Measurements from ENCODE around the gene CDK2. TPM values are rescaled to one million over a fixed set of nuclear protein-coding genes. Genes with fewer than 3 reads are reported as not detected.
"Not testable (repeated sequence)": the region's sequence is repeated elsewhere in the genome, so short reads cannot be mapped to it uniquely, and the experiment has no call there.

The CDK2 gene
- total and polyA plus RNA-seq, 12 donors, result 5.1 to 18.4 (median 8.4) TPM

DNA sequence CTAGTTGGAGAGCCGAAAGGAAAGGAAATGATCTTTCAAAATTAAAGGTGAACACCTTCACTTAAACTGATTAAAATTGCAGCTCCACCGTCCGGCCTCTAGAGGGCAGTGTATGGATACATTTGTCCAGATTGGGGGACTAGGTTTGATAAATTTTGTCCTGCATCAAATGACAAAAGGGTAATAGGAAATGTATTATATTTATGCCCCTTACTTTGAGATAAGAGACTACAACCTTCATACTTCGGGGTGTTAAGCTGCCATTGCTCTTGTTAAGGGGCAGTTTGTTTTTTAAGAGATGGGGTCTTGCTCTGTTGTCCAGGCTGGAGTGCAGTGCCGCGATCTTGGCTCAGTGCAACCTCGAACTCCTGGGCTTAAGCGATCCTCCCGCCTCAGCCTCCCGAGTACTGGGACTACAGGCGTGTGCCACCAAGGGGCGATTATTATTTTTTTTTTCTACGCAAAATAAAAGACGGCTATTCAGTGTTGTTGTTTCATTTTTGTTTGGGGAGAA is 29.6 kb downstream of the CDK2 start:
- TF ChIP-seq, protein P1, sequence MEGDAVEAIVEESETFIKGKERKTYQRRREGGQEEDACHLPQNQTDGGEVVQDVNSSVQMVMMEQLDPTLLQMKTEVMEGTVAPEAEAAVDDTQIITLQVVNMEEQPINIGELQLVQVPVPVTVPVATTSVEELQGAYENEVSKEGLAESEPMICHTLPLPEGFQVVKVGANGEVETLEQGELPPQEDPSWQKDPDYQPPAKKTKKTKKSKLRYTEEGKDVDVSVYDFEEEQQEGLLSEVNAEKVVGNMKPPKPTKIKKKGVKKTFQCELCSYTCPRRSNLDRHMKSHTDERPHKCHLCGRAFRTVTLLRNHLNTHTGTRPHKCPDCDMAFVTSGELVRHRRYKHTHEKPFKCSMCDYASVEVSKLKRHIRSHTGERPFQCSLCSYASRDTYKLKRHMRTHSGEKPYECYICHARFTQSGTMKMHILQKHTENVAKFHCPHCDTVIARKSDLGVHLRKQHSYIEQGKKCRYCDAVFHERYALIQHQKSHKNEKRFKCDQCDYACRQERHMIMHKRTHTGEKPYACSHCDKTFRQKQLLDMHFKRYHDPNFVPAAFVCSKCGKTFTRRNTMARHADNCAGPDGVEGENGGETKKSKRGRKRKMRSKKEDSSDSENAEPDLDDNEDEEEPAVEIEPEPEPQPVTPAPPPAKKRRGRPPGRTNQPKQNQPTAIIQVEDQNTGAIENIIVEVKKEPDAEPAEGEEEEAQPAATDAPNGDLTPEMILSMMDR (IDR thresholded peaks at IDR 0.05), result peak; percentile 80 to 87 (median 82)
- H3K4me1 ChIP-seq, result peaks cover 5 to 22% (median 11%) of the 10 kb centered on the region in 9 donors
- no peaks in the 10 kb centered on the region for H3K9me3 ChIP-seq
- peak; percentile 8 to 72 (median 42) for ATAC-seq
- peak in 1 of 2 donors; percentile 56 for DNase-seq
- H3K4me3 ChIP-seq, result peak overlapping the region; percentile 19 to 79 (median 66)
- H3K36me3 ChIP-seq, result peaks cover 0 to 59% (median 39%) of the 10 kb centered on the region in 9 donors
- peak overlapping the region in 9 of 10 donors; percentile 62 to 93 (median 83) for H3K27ac ChIP-seq
- 25 to 28% methylated on average over 14 of the region's 14 CpGs for WGBS, 2 donors
- intact Hi-C loops (cut with DNase I), result loop anchor here in 4 of 10 donors (1.0 to 10.0 kb wide), 5 partner anchors 45 to 121 kb away; partner anchors contain the start of genes RPS26 (in 4 of the 4), PA2G4 (in 1 of the 4), RPL41 (in 1 of the 4) and ZC3H10 (in 1 of the 4)
- no peaks in the 10 kb centered on the region for H3K27me3 ChIP-seq

DNA sequence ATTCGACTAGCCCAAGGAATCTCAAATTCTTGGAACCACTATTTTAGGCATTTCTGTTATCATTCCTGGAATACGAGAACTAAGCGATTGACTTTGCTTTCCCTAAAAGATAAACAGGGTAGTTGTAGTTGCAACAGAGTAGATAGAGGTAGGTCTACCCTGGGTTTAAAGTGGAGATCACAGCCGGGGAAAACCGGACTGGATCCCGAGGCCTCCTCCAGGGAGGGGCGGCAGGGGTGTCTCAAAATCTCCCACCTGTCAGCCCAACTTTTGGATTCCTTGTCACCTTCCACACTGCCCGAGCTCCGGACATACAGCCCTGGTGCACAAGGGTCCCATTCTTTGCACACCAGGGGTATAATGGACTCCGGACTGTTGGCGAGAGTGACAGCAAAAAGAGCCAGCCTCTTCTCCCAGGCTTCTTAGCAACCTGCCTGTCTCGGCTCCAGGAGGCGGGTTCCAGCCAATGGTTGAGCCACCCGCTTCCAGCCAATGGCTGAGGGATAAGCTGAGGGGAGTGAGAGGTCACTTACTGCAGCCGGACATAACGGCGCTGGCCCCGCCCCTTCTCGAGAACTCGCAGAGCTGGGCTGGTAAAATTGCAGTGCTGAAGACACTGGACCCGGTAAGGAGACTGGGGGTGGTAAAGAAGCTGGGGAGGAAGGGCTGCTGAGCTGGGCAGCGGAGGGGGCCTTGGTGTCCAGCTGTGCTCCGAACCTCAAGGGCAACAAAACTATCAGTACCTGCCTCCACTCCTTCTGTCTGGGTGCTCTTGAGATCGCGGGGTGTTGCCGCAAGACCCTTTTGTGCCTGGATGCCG is 30.3 kb downstream of the CDK2 start, which contains the start of gene SUOX:
SUOX (plus strand) TSS at position 562 of the 820 bp plus-strand sequence. CDS start 4,946 bp downstream, outside the sequence.
- whole genome bisulfite sequencing, 2 donors, result 1% methylated on average over 27 of the region's 27 CpGs

DNA sequence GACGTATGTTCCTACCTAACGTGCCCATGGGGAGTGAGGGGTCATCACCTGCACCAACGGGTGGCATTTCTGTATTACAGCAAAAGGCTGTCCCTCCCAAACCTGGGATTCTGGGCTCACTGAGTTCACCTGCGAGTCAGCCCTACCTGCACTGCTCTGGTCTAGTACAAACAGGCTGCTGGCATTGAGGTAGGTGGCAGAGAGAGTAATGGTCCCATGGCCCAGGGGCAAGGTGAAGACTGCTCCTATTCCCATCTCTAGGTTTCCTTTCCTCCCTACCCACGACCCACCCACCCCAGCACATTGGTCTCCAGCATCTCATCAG is 30.9 kb downstream of the CDK2 start:
- TF ChIP-seq, protein P1 (IDR thresholded peaks at IDR 0.05), result no peak
- ATAC-seq (peak in 4 of 8 donors; percentile 2 to 24 (median 6)), DNase-seq (no peak)
- no peaks in the 10 kb centered on the region for H3K9me3 ChIP-seq
- peaks cover 5 to 22% (median 11%) of the 10 kb centered on the region in 9 donors for H3K4me1 ChIP-seq
- H3K27me3 ChIP-seq, result no peaks in the 10 kb centered on the region
- intact Hi-C loops (cut with DNase I), result loop anchor here in 4 of 10 donors (1.0 to 10.0 kb wide), 5 partner anchors 43 to 120 kb away; partner anchors contain the start of genes RPS26 (in 4 of the 4), PA2G4 (in 1 of the 4), RPL41 (in 1 of the 4) and ZC3H10 (in 1 of the 4)
- peak overlapping the region in 9 of 10 donors; percentile 62 to 93 (median 83) for H3K27ac ChIP-seq
- WGBS, 2 donors, result 1 to 5% methylated on average over 5 of the region's 5 CpGs
- H3K36me3 ChIP-seq, result peaks cover 0 to 58% (median 30%) of the 10 kb centered on the region in 9 donors
- peak overlapping the region; percentile 19 to 79 (median 66) for H3K4me3 ChIP-seq

More for the DNA sequence above, 30.3 kb downstream of the CDK2 start, which contains the start of gene SUOX:
- H3K4me1 ChIP-seq, result peaks cover 5 to 22% (median 11%) of the 10 kb centered on the region in 9 donors
- intact Hi-C loops (cut with DNase I), result loop anchor here in 5 of 10 donors (1.0 to 10.0 kb wide), 5 partner anchors 44 to 120 kb away; partner anchors contain the start of genes RPS26 (in 5 of the 5), PA2G4 (in 1 of the 5), RPL41 (in 1 of the 5) and ZC3H10 (in 1 of the 5)
- H3K36me3 ChIP-seq, result peaks cover 0 to 58% (median 33%) of the 10 kb centered on the region in 9 donors
- peak within 1 kb of the TSS in 9 of 10 donors; percentile 62 to 93 (median 83) for H3K27ac ChIP-seq
- ATAC-seq, result peak; percentile 98 to 100 (median 99)
- peak within 1 kb of the TSS; percentile 19 to 79 (median 66) for H3K4me3 ChIP-seq
- DNase-seq, result peak; percentile 94 to 97
- no peaks in the 10 kb centered on the region for H3K9me3 ChIP-seq
- TF ChIP-seq, protein P1 (IDR thresholded peaks at IDR 0.05), result no peak
- H3K27me3 ChIP-seq, result no peaks in the 10 kb centered on the region

DNA sequence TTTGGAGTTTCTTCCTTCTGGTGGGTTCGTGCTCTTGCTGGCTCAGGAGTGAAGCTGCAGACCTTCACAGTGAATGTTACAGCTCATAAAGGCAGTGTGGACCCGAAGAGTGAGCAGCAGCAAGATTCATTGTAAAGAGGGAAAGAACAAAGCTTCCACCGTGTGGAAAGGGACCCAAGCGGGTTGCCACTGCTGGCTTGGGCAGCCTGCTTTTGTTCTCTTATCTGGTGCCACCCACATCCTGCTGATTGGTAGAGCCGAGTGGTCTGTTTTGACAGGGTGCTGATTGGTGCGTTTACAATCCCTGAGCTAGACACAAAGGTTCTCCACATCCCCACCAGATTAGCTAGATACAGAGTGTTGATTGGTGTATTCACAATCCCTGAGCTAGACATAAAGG is 32.9 kb downstream of the CDK2 start:
- H3K27ac ChIP-seq, H3K9me3 ChIP-seq, ATAC-seq, H3K4me3 ChIP-seq, H3K27me3 ChIP-seq, DNase-seq: not testable (repeated sequence)
- H3K36me3 ChIP-seq, result peaks cover 0 to 58% (median 23%) of the 10 kb centered on the region in 9 donors
- intact Hi-C loops (cut with DNase I), result loop anchor here in 4 of 10 donors (2.0 to 10.0 kb wide), 4 partner anchors 33 to 118 kb away; partner anchors contain the start of genes RPS26 (in 2 of the 4), PA2G4 (in 1 of the 4), RPL41 (in 1 of the 4) and ZC3H10 (in 1 of the 4)
- H3K4me1 ChIP-seq, result peaks cover 5 to 22% (median 11%) of the 10 kb centered on the region in 9 donors
- WGBS, 2 donors, result 58 to 74% methylated on average over 5 to 6 of the region's 6 CpGs

DNA sequence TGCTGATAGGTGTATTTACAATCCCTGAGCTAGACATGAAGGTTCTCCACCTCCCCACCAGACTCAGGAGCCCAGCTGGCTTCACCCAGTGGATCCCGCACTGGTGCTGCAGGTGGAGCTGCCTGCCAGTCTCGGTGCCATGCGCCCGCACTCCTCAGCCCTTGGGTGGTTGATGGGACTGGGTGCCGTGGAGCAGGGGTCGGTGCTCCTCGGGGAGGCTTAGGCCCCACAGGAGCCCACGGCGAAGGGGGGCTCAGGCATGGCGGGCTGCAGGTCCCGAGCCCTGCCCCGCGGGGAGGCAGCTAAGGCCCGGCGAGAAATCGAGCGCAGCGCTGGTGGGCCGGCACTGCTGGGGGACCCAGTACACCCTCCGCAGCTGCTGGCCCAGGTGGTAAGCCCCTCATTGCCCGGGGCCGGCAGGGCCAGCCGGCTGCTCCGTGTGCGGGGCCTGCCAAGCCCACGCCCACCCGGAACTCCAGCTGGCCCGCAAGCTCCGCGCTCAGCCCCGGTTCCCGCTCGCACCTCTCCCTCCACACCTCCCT is 33.4 kb downstream of the CDK2 start:
- peaks cover 5 to 22% (median 11%) of the 10 kb centered on the region in 9 donors for H3K4me1 ChIP-seq
- not testable (repeated sequence) for H3K27me3 ChIP-seq, DNase-seq, H3K9me3 ChIP-seq, H3K27ac ChIP-seq, ATAC-seq, H3K4me3 ChIP-seq
- H3K36me3 ChIP-seq, result peaks cover 0 to 58% (median 17%) of the 10 kb centered on the region in 9 donors
- WGBS, 2 donors, result 97 to 98% methylated on average over 28 to 33 of the region's 33 CpGs
- intact Hi-C loops (cut with DNase I), result loop anchor here in 4 of 10 donors (2.0 to 10.0 kb wide), 4 partner anchors 33 to 117 kb away; partner anchors contain the start of genes RPS26 (in 2 of the 4), PA2G4 (in 1 of the 4), RPL41 (in 1 of the 4) and ZC3H10 (in 1 of the 4)

Measured in heart right ventricle (tissue), 16 donors.